GM18520 (cell line): ENCODE data around the gene GP1BB.

Experiments
- ATAC-seq: cut with Tn5 transposase; IDR thresholded peaks from one replicate; pipeline ENCODE4 v1.9.1; 2021; ENCODE audit not compliant: unreplicated experiment

Gene GP1BB

GRCh38 chr22:19754701-19755144 is 31.4 kb downstream of the GP1BB start:
- no peak for ATAC-seq

- no peak for ATAC-seq
Observed at GRCh38 chr22:19755145-19755710, 31.9 kb downstream of the GP1BB start.

GRCh38 chr22:19755722-19756287 is 32.5 kb downstream of the GP1BB start:
- ATAC-seq = no peak

- ATAC-seq = no peak
Observed at GRCh38 chr22:19756288-19757128, 33.2 kb downstream of the GP1BB start.

GRCh38 chr22:19757140-19757984 is 34.0 kb downstream of the GP1BB start:
- ATAC-seq = no peak

GRCh38 chr22:19757985-19758895 is 34.9 kb downstream of the GP1BB start:
- no peak for ATAC-seq

GRCh38 chr22:19758896-19759426 is 35.6 kb downstream of the GP1BB start:
- no peak for ATAC-seq

- no peak for ATAC-seq
Observed at GRCh38 chr22:19759427-19760057, 36.2 kb downstream of the GP1BB start.

GRCh38 chr22:19760058-19760950 is 37.0 kb downstream of the GP1BB start, which contains the start of gene TBX1:
Gene TBX1 (plus strand): TSS chr22:19760778. CDS start chr22:19760844, 66 bp downstream.
- no peak for ATAC-seq

GRCh38 chr22:19760951-19761724 is 37.8 kb downstream of the GP1BB start:
- no peak for ATAC-seq

- no peak for ATAC-seq
Observed at GRCh38 chr22:19761725-19762567, 38.6 kb downstream of the GP1BB start.

GRCh38 chr22:19762568-19763457 is 39.5 kb downstream of the GP1BB start:
- ATAC-seq = no peak

GRCh38 chr22:19763458-19764298 is 40.3 kb downstream of the GP1BB start:
- ATAC-seq = no peak

GRCh38 chr22:19764299-19764593 is 40.9 kb downstream of the GP1BB start:
- ATAC-seq = no peak
